ENCODE data around the gene UNKL.
A peak's percentile ranks its signal among the peaks of the same experiment; 100 is the strongest.
"Not testable (repeated sequence)": the region's sequence is repeated elsewhere in the genome, so short reads cannot be mapped to it uniquely, and the experiment has no call there.

The UNKL gene

DNA sequence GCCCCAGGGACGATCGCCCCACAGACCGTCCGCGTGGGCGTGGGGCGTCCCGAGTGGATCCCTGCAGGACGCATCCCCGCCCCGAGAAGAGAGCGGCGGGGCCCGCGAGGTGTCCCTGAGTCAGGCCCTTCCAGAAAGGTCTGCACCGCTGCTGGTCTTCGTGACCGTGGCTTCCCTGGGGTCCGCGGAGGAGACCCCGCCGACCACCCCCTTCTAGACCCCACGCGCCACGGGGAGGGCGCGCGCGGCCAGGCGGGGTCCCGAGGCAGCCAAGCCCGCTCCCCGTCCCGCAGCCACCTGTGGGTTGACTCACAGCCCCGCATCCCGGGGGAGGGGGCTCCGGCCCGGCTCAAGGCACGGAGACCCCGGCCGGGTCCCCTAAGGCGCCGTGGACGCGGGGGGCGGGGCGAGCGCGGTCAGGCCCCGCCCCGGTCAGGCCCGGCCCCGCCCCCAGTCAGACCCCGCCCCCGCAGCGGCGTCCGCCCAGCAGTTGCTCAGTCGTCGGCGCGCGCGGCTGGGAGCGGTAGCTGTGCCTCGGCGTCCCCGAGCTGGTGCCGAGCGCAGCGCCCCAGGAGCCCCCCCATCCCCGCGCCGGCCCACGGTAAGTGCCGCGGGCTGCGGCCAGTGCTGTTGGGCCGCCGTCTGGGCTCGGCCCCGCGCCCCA is 81.2 kb downstream of the UNKL start, which contains the start of gene BAIAP3:
TSS of gene BAIAP3 (plus strand) at position 497 of the 664 bp plus-strand sequence. CDS start 4,905 bp downstream, outside the sequence.
- TF ChIP-seq CTCF (IDR thresholded peaks at IDR 0.05; ENCODE audit: extremely low read depth, missing control alignments): no peak
- DNase-seq (ENCODE audit: low spot score): peak; percentile 89

GRCh38 chr16:1332618-1333148 is 81.8 kb downstream of the UNKL start:
- TF ChIP-seq CTCF (IDR thresholded peaks at IDR 0.05; ENCODE audit: extremely low read depth, missing control alignments): no peak
- DNase-seq (ENCODE audit: low spot score): no peak

DNA sequence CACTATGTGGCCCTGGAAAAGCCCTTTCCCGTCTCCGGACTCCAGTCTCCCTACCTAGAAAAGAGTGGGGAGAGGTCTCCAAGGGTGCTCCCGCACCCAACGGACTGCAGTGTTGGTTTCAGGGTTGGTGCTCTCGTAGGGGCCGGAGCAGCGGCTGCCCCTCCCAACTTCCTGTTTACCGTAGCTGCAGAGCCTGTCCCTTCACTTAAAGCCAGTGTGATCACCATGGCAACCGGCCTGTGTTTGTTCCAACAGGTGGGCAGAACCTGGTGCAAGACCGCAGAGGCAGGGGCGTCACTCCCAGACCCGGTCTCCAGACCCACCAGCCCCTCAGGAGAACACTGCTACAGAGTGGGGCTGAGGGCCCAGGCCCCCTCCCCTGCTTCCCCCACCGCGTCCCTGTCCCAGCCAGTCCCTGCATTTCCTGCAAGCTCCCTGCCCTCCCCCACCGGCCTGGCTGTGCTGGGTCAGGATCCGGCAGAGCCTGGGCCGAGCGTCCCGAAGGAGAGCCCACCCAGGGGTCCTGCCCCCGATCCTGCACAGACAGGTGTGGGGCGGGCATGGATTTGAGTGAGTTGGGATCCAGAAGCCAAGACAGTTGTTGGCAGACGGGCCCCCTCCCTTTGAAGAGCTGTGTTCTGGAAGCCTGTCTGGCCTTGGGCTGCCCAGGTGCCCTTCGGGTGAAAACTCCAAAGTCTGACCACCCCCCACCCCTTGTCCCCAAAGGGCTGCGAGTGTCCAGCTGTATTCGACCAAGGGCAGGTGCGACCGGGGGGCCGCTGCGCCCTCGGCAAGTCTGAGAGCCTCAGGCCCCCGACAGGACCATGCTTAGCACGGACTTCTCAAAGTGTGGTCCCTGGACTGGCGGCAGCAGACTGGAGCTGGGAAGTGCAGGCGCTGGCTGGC is 82.5 kb downstream of the UNKL start:
- no peak for TF ChIP-seq CTCF (IDR thresholded peaks at IDR 0.05; ENCODE audit: extremely low read depth, missing control alignments)
- peak; percentile 93 for DNase-seq (ENCODE audit: low spot score)

- no peak for TF ChIP-seq CTCF (IDR thresholded peaks at IDR 0.05; ENCODE audit: extremely low read depth, missing control alignments)
- no peak for DNase-seq (ENCODE audit: low spot score)
Observed at GRCh38 chr16:1330931-1331711, 83.4 kb downstream of the UNKL start.

- peak; percentile 28 for TF ChIP-seq CTCF (IDR thresholded peaks at IDR 0.05; ENCODE audit: extremely low read depth, missing control alignments)
- DNase-seq (ENCODE audit: low spot score): no peak
Observed at GRCh38 chr16:1330260-1330914, 84.1 kb downstream of the UNKL start.

DNA sequence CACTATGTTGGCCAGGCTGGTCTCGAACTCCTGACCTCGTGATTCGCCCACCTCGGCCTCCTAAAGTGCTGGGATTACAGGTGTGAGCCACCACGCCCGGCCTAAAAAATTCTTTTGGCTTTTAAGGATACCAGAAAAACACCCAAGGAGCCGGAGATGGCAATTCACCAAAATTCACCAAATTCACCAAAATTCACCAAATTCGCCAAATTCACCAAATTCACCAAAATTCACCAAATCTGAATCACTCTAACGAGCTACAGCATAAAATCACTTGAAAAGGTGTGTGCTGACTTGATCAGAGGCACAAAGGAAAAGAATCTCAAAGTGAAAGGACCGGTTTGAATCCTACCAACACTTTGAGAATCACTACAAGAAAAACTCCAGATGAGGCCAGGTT is 85.5 kb downstream of the UNKL start:
- DNase-seq (ENCODE audit: low spot score): not testable (repeated sequence)

- DNase-seq (ENCODE audit: low spot score): not testable (repeated sequence)
Observed at GRCh38 chr16:1328136-1328535, 86.4 kb downstream of the UNKL start.
